ENCODE measurements around the gene FMO2.

The FMO2 gene

GRCh38 chr1:171204296-171204695, 19.2 kb downstream of the FMO2 start:
- no peaks in the 10 kb centered on the region for H3K9me2 ChIP-seq (replicated peaks; ENCODE audit: insufficient read depth, low read length)
- H2AFZ ChIP-seq (ENCODE audit: low read length) = no peak overlapping the region
- H3K27ac ChIP-seq (ENCODE audit: low read length) = no peak overlapping the region
- no peaks in the 10 kb centered on the region for H3K9me3 ChIP-seq (replicated peaks; ENCODE audit: insufficient read depth, low read length)
- no peaks in the 10 kb centered on the region for H3K4me1 ChIP-seq (ENCODE audit: low read length)
- no peak overlapping the region for H3K9ac ChIP-seq (ENCODE audit: low read length)
- H3K27me3 ChIP-seq (replicated peaks; ENCODE audit: insufficient read depth, low read length) = no peaks in the 10 kb centered on the region
- no peaks in the 10 kb centered on the region for H4K20me1 ChIP-seq (ENCODE audit: insufficient read depth, low read length)
- TF ChIP-seq EZH2phosphoT487 (IDR thresholded peaks at IDR 0.05; ENCODE audit: low read length) = no peak
- TF ChIP-seq, protein P1, sequence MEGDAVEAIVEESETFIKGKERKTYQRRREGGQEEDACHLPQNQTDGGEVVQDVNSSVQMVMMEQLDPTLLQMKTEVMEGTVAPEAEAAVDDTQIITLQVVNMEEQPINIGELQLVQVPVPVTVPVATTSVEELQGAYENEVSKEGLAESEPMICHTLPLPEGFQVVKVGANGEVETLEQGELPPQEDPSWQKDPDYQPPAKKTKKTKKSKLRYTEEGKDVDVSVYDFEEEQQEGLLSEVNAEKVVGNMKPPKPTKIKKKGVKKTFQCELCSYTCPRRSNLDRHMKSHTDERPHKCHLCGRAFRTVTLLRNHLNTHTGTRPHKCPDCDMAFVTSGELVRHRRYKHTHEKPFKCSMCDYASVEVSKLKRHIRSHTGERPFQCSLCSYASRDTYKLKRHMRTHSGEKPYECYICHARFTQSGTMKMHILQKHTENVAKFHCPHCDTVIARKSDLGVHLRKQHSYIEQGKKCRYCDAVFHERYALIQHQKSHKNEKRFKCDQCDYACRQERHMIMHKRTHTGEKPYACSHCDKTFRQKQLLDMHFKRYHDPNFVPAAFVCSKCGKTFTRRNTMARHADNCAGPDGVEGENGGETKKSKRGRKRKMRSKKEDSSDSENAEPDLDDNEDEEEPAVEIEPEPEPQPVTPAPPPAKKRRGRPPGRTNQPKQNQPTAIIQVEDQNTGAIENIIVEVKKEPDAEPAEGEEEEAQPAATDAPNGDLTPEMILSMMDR (IDR thresholded peaks at IDR 0.05; ENCODE audit: low read length) = no peak
- H3K79me2 ChIP-seq (ENCODE audit: low read length) = no peaks in the 10 kb centered on the region
- H3K4me2 ChIP-seq (ENCODE audit: low read depth, low read length) = no peak overlapping the region
- H3K36me3 ChIP-seq (replicated peaks; ENCODE audit: insufficient read depth, low read length) = no peaks in the 10 kb centered on the region
- DNase-seq = no peak
- no peak overlapping the region for H3K4me3 ChIP-seq (ENCODE audit: low read length)
- H3F3A ChIP-seq (ENCODE audit: insufficient read depth, low read length) = no peaks in the 10 kb centered on the region

DNA sequence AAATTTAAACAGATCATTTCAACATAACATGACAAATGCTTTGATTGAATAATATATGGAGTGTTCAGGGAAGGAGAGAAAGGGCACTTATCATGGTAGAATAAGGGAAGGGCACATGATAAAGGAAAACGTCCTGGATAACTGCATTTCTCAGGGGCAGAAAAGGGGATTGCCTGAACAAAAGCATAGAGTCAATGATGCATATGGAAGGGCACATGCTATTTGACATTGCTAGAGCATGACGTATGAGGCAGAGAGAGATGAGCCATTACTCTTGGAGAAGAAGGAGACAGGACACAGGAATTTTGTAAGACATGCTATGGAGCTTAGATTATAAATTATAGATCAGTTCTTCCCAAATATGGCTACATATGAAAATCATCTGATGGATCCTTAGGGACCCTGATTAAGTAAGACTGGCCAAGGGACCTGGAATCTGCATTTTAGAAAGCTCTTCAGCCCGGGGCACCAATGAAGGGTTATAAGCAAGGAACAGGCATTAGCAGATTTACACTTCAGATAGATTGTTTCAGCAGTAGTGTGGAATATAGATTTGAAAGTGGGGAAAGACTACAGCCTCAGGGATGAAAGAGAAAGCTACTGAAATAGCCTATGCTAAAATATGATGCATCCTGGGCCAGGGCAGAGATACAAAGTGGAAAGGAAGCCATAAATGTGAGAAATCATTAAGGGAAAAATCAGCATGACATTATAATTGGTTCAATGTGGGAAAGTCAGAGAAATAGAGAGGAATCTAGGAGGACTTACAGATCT, 21.3 kb downstream of the FMO2 start:
- H3K79me2 ChIP-seq (ENCODE audit: low read length) = no peaks in the 10 kb centered on the region
- DNase-seq = no peak
- no peak overlapping the region for H3K27ac ChIP-seq (ENCODE audit: low read length)
- no peak overlapping the region for H3K9ac ChIP-seq (ENCODE audit: low read length)
- H3K27me3 ChIP-seq (replicated peaks; ENCODE audit: insufficient read depth, low read length) = no peaks in the 10 kb centered on the region
- TF ChIP-seq EZH2phosphoT487 (IDR thresholded peaks at IDR 0.05; ENCODE audit: low read length) (no peak), EZH2 (optimal IDR thresholded peaks at IDR 0.05; ENCODE audit: low read depth, low read length) (no peak)
- TF ChIP-seq, protein P1 (IDR thresholded peaks at IDR 0.05; ENCODE audit: low read length) = no peak
- no peaks in the 10 kb centered on the region for H4K20me1 ChIP-seq (ENCODE audit: insufficient read depth, low read length)
- no peaks in the 10 kb centered on the region for H3F3A ChIP-seq (ENCODE audit: insufficient read depth, low read length)
- H3K9me3 ChIP-seq (replicated peaks; ENCODE audit: insufficient read depth, low read length) = no peaks in the 10 kb centered on the region
- no peak overlapping the region for H2AFZ ChIP-seq (ENCODE audit: low read length)
- no peaks in the 10 kb centered on the region for H3K4me1 ChIP-seq (ENCODE audit: low read length)
- no peaks in the 10 kb centered on the region for H3K9me2 ChIP-seq (replicated peaks; ENCODE audit: insufficient read depth, low read length)
- H3K4me3 ChIP-seq (ENCODE audit: low read length) = no peak overlapping the region
- no peak overlapping the region for H3K4me2 ChIP-seq (ENCODE audit: low read depth, low read length)
- H3K36me3 ChIP-seq (replicated peaks; ENCODE audit: insufficient read depth, low read length) = no peaks in the 10 kb centered on the region

- no peaks in the 10 kb centered on the region for H3K9me2 ChIP-seq (replicated peaks; ENCODE audit: insufficient read depth, low read length)
These were observed 21.9 kb downstream of the FMO2 start for GRCh38 chr1:171206978-171207355.

More at GRCh38 chr1:171206978-171207355, 21.9 kb downstream of the FMO2 start:
- Histone ChIP-seq H3K79me2 (ENCODE audit: low read length) (no peaks in the 10 kb centered on the region), H4K20me1 (ENCODE audit: insufficient read depth, low read length) (no peaks in the 10 kb centered on the region), H3K9me3 (replicated peaks; ENCODE audit: insufficient read depth, low read length) (no peaks in the 10 kb centered on the region), H3K4me2 (ENCODE audit: low read depth, low read length) (no peak overlapping the region), H3K4me1 (ENCODE audit: low read length) (no peaks in the 10 kb centered on the region), H3K27ac (ENCODE audit: low read length) (no peak overlapping the region), H3F3A (ENCODE audit: insufficient read depth, low read length) (no peaks in the 10 kb centered on the region), H3K4me3 (ENCODE audit: low read length) (no peak overlapping the region), H3K9ac (ENCODE audit: low read length) (no peak overlapping the region), H3K27me3 (replicated peaks; ENCODE audit: insufficient read depth, low read length) (no peaks in the 10 kb centered on the region), H3K36me3 (replicated peaks; ENCODE audit: insufficient read depth, low read length) (no peaks in the 10 kb centered on the region), H2AFZ (ENCODE audit: low read length) (no peak overlapping the region)
- TF ChIP-seq EZH2 (optimal IDR thresholded peaks at IDR 0.05; ENCODE audit: low read depth, low read length) = no peak
- no peak for TF ChIP-seq EZH2phosphoT487 (IDR thresholded peaks at IDR 0.05; ENCODE audit: low read length)
- TF ChIP-seq, protein P1 (IDR thresholded peaks at IDR 0.05; ENCODE audit: low read length) = no peak
- DNase-seq = no peak
